HG03095 (cell line): ENCODE results near the gene PAX5.

Experiments used
- ATAC-seq: cut with Tn5 transposase; IDR thresholded peaks from one replicate; pipeline ENCODE4 v1.9.1; 2021; ENCODE audit warnings: moderate library complexity; ENCODE audit not compliant: unreplicated experiment

The PAX5 gene

GRCh38 chr9:36817160-36817834 is 216.8 kb downstream of the PAX5 start:
- no peak for ATAC-seq

- ATAC-seq = no peak
These were observed 217.7 kb downstream of the PAX5 start for GRCh38 chr9:36816371-36816770.

GRCh38 chr9:36815566-36816348 is 218.3 kb downstream of the PAX5 start:
- no peak for ATAC-seq

GRCh38 chr9:36815023-36815422 is 219.0 kb downstream of the PAX5 start:
- ATAC-seq = no peak

GRCh38 chr9:36813154-36813553 is 220.9 kb downstream of the PAX5 start:
- no peak for ATAC-seq

- no peak for ATAC-seq
These were observed 221.5 kb downstream of the PAX5 start for GRCh38 chr9:36812556-36812955.

GRCh38 chr9:36808251-36808650 is 225.8 kb downstream of the PAX5 start:
- ATAC-seq = no peak

GRCh38 chr9:36803961-36804360 is 230.1 kb downstream of the PAX5 start:
- no peak for ATAC-seq

- no peak for ATAC-seq
These were observed 231.7 kb downstream of the PAX5 start for GRCh38 chr9:36802201-36802920.

- no peak for ATAC-seq
These were observed 233.6 kb downstream of the PAX5 start for GRCh38 chr9:36800455-36800854.

GRCh38 chr9:36798350-36799065 is 235.6 kb downstream of the PAX5 start:
- ATAC-seq = no peak

- ATAC-seq = no peak
These were observed 236.4 kb downstream of the PAX5 start for GRCh38 chr9:36797471-36798220.

- ATAC-seq = no peak
These were observed 237.2 kb downstream of the PAX5 start for GRCh38 chr9:36796671-36797419.

GRCh38 chr9:36794461-36794860 is 239.6 kb downstream of the PAX5 start:
- no peak for ATAC-seq

- no peak for ATAC-seq
These were observed 240.8 kb downstream of the PAX5 start for GRCh38 chr9:36793277-36793676.

GRCh38 chr9:36791222-36791950 is 242.7 kb downstream of the PAX5 start:
- no peak for ATAC-seq

GRCh38 chr9:36789886-36790285 is 244.2 kb downstream of the PAX5 start:
- no peak for ATAC-seq

- ATAC-seq = no peak
These were observed 245.5 kb downstream of the PAX5 start for GRCh38 chr9:36788534-36788933.

GRCh38 chr9:36787709-36788108 is 246.4 kb downstream of the PAX5 start:
- ATAC-seq = no peak
